DOHH2 (cell line): Measurements from ENCODE around the gene CNR2.
"Not testable (repeated sequence)": the region's sequence is repeated elsewhere in the genome, so short reads cannot be mapped to it uniquely, and the experiment has no call there.

Experiments
- EZH2phosphoT487 ChIP-seq: fragments of 200-600 bp; sonication (generic); IDR thresholded peaks from 2 replicates; pipeline ENCODE4 v1.6.1; 2017; ENCODE audit warnings: borderline replicate concordance, mild to moderate bottlenecking, antibody characterized with exemption, low read length, moderate library complexity, mixed read lengths
- TF ChIP-seq, protein P1 (sequence below): fragments of 200-600 bp; sonication (generic); IDR thresholded peaks from one replicate; pipeline ENCODE4 v1.5.1; 2014; ENCODE audit warnings: antibody characterized with exemption, mild to moderate bottlenecking, low read depth, low read length; ENCODE audit not compliant: poor library complexity, severe bottlenecking

DNA sequence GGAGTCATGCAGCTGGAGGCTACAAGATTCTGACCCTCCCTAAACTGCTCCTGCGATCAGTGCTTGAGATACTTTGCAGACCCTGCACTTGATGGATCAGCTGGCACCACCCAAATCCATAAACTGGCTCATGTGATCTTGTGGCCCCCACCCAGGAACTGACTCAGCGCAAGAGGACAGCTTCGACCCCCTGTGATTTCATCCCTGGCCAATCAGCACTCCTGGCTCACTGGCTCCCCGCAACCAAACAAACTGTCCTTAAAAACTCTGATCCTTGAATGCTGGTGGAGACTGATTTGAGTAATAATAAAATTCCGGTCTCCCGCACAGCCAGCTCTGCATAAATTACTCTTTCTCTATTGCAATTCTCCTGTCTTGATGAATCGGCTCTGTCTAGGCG lies 13.1 kb downstream of the CNR2 start:
- TF ChIP-seq, protein P1, sequence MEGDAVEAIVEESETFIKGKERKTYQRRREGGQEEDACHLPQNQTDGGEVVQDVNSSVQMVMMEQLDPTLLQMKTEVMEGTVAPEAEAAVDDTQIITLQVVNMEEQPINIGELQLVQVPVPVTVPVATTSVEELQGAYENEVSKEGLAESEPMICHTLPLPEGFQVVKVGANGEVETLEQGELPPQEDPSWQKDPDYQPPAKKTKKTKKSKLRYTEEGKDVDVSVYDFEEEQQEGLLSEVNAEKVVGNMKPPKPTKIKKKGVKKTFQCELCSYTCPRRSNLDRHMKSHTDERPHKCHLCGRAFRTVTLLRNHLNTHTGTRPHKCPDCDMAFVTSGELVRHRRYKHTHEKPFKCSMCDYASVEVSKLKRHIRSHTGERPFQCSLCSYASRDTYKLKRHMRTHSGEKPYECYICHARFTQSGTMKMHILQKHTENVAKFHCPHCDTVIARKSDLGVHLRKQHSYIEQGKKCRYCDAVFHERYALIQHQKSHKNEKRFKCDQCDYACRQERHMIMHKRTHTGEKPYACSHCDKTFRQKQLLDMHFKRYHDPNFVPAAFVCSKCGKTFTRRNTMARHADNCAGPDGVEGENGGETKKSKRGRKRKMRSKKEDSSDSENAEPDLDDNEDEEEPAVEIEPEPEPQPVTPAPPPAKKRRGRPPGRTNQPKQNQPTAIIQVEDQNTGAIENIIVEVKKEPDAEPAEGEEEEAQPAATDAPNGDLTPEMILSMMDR = not testable (repeated sequence)
- TF ChIP-seq EZH2phosphoT487 = not testable (repeated sequence)
